Hepatic stellate cell (primary cell): ENCODE measurements around the gene SPON1.
"Not testable (repeated sequence)": the region's sequence is repeated elsewhere in the genome, so short reads cannot be mapped to it uniquely, and the experiment has no call there.

ENCODE experiments used
- DNase-seq: peaks from one replicate; pipeline ENCODE4 v3.0.0; 2011; ENCODE audit warnings: low spot score

SPON1 gene

GRCh38 chr11:14089690-14090462, 127.4 kb downstream of the SPON1 start:
- no peak for DNase-seq

- DNase-seq = not testable (repeated sequence)
These were observed 128.1 kb downstream of the SPON1 start for GRCh38 chr11:14090631-14091030.

GRCh38 chr11:14093065-14093464, 130.5 kb downstream of the SPON1 start:
- no peak for DNase-seq

GRCh38 chr11:14094481-14095037, 132.0 kb downstream of the SPON1 start:
- DNase-seq = no peak

GRCh38 chr11:14095882-14096281, 133.4 kb downstream of the SPON1 start:
- no peak for DNase-seq

- no peak for DNase-seq
These were observed 134.1 kb downstream of the SPON1 start for GRCh38 chr11:14096606-14097005.

- DNase-seq = no peak
These were observed 138.9 kb downstream of the SPON1 start for GRCh38 chr11:14101388-14101787.

GRCh38 chr11:14102766-14103165, 140.2 kb downstream of the SPON1 start:
- DNase-seq = no peak

GRCh38 chr11:14105446-14105845, 142.9 kb downstream of the SPON1 start:
- no peak for DNase-seq

- DNase-seq = no peak
These were observed 144.0 kb downstream of the SPON1 start for GRCh38 chr11:14106303-14107049.

GRCh38 chr11:14107050-14107430, 144.5 kb downstream of the SPON1 start:
- no peak for DNase-seq

- no peak for DNase-seq
These were observed 147.2 kb downstream of the SPON1 start for GRCh38 chr11:14109742-14110141.

- no peak for DNase-seq
These were observed 148.1 kb downstream of the SPON1 start for GRCh38 chr11:14110629-14111028.

GRCh38 chr11:14111496-14111895, 149.0 kb downstream of the SPON1 start:
- DNase-seq = no peak

GRCh38 chr11:14112721-14113120, 150.2 kb downstream of the SPON1 start:
- DNase-seq = no peak

GRCh38 chr11:14114269-14114668, 151.7 kb downstream of the SPON1 start:
- DNase-seq = no peak

- DNase-seq = no peak
These were observed 152.3 kb downstream of the SPON1 start for GRCh38 chr11:14114786-14115185.

GRCh38 chr11:14117632-14118031, 155.1 kb downstream of the SPON1 start:
- DNase-seq = no peak

GRCh38 chr11:14118072-14118471, 155.5 kb downstream of the SPON1 start:
- DNase-seq = no peak

- DNase-seq = no peak
These were observed 156.8 kb downstream of the SPON1 start for GRCh38 chr11:14119357-14119756.

GRCh38 chr11:14124350-14124749, 161.8 kb downstream of the SPON1 start:
- no peak for DNase-seq

- DNase-seq = no peak
These were observed 162.4 kb downstream of the SPON1 start for GRCh38 chr11:14124886-14125285.

- no peak for DNase-seq
These were observed 163.0 kb downstream of the SPON1 start for GRCh38 chr11:14125529-14125928.
